ENCODE data around the gene LSM12. TPM values are rescaled to one million over a fixed set of nuclear protein-coding genes. Genes with fewer than 3 reads are reported as not detected.

The LSM12 gene
- total RNA-seq: 23.1 TPM

DNA sequence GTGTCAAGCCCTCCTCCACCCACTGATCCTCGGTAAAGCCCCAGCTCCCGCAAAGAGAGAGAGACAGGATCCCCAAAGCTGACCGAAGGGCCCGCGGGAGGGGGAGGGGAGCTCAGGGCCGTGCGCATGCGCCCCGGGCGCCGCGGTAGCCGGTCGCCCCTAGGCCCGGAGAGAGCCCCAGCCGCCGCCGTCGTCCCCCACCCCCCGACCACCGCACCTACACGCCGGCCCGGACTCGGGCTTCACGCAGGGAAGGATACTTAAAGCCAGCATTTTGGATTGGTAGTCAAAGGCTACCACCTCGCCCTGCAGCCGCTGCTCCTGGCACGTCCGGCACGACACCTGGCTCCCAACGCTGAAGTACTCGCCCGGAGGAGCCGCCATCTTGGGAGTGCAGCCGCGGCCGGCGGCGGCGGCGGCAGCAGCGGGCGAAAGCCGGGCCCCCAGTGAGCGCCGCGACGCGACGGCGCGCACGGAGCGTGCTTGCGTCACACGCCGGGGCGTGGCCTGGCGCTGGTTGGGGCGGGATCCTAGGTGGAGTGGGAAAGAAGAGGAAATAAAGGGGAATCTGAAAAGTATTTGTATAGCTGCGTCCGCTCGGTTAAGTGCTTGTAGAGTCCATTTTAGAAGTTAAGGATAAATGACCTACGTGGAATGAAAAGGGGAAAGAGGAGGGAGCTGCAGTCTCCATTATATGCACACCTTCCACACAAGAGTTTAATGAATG is at the start of gene LSM12:
LSM12 (minus strand) TSS at position 468 of the 727 bp plus-strand sequence; CDS start at position 384, 84 bp downstream.

DNA sequence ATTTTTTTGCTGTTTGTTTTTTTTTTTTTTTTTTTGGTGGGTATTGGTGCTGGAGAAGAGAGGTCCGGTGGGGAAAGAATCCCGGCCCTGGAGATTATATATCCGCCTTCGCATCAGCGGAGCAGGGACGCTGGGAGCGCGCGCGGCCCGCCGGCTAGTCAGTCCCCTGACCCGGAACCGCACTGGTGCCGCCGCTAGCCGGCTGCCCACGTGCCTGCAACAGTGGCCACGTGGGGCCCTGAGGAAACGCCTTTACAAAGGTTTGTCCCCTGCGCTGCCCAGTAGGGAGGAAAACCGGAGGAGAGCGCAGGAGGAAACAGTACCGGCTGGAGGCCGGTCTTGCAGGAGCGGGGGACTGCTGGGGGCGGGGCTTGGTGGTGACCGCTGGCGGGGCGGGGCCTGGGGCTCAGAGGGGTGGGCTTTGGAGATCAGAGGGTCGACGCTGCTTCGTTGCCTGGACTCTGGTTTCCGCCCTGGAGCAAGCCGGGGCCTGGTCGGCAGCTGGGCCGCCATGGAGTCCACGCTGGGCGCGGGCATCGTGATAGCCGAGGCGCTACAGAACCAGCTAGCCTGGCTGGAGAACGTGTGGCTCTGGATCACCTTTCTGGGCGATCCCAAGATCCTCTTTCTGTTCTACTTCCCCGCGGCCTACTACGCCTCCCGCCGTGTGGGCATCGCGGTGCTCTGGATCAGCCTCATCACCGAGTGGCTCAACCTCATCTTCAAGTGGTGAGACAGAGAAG is 4.2 kb upstream of the LSM12 start, which contains the start of gene G6PC3:
G6PC3 (plus strand) TSS at position 281 of the 743 bp plus-strand sequence; CDS start at position 512, 231 bp downstream.

DNA sequence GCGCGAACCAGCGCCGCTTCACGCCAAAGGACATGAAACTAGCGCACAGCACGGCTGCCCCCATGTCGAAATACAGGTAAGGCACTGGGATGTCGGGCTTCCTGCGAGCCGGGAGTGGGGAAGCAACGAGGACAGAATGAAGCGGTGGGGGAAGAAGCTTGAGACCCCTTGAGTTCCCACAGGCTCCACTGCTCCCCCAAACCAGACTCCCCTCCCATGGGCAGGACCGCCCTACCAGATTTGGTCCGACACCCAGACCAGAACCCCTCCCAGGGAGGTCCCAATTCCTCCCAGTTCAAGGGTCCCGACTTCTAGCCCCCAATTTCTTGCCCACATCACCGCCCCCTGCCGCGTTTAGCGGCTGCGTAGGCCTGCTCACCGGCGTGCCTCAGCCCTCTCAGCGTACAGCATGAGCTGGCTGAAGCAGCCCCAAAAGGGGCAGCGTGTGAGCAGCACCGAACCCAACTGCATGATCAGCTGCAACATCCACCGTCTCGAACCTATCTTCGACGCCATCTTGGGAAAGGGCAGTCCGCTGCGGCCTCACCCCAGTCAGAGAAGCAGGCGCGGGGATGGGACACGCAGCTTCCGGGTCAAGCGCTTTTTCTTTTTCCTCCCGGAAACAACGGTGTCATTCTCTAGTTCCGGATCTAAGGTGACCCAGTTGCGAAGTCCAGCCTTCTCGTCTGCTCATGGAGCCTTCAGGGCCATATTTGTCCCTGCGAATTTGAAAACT is 51.9 kb downstream of the LSM12 start, which contains the start of gene TMEM101:
TMEM101 (minus strand) TSS at position 527 of the 736 bp plus-strand sequence; CDS start at position 516, 11 bp downstream.

DNA sequence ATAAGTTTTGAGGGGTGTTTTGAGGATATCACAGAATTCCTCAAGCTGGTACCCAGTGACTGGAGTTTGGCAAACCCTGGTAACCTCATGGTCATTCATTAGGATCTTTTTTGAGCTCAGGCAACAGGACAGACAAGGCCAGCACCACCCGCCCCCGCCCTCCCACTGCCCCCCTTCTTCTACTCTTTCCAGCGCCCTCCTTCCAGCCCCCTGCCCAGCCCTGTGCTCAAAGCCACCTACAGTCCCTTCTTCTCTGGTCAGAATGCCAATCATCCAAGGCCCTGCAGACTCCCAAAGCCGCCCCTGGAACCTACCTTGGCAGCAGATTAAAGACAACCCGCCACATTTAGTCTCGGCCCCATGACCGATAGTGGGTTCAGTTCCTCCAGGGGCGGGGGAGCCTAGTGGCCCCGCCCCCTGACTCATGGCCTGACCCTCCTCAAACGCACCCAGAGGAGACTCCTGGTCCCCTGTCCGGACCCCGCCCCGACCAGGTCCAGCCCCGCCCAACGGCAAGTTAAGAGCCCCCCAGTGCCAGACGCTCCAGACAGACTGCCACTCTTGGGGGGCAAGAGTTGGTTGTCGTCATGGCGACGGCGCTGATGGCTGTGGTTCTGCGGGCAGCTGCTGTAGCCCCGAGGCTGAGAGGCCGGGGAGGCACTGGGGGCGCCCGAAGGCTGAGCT is 62.3 kb downstream of the LSM12 start, which contains the start of gene NAGS:
NAGS (plus strand) TSS at position 546 of the 684 bp plus-strand sequence; CDS start at position 588, 42 bp downstream.

Other genes starting within 250 kb of the LSM12 start
- 21.7 TPM for gene MPP3, start 233.5 kb downstream of the LSM12 start, total RNA-seq
- gene CD300LG, start 219.5 kb downstream of the LSM12 start, total RNA-seq: 0.38 TPM
- gene MPP2, start 159.1 kb downstream of the LSM12 start, total RNA-seq: 24.1 TPM
- gene PPY, start 124.2 kb downstream of the LSM12 start, total RNA-seq: not detected
- not detected for gene PYY, start 112.7 kb downstream of the LSM12 start, total RNA-seq
- gene NAGS, start 62.0 kb downstream of the LSM12 start, total RNA-seq: 0.88 TPM
- 35.7 TPM for gene TMEM101, start 51.7 kb downstream of the LSM12 start, total RNA-seq
- gene G6PC3, start 4.1 kb upstream of the LSM12 start, total RNA-seq: 28.3 TPM
- gene HDAC5, start 57.0 kb upstream of the LSM12 start, total RNA-seq: 117 TPM
- gene HROB, start 75.3 kb upstream of the LSM12 start, total RNA-seq: 2.0 TPM
- 2.4 TPM for gene ASB16, start 104.0 kb upstream of the LSM12 start, total RNA-seq
- 32.6 TPM for gene TMUB2, start 120.3 kb upstream of the LSM12 start, total RNA-seq
- gene ATXN7L3, start 133.2 kb upstream of the LSM12 start, total RNA-seq: 43.7 TPM
- 133 TPM for gene UBTF, start 153.0 kb upstream of the LSM12 start, total RNA-seq
- 23.6 TPM for gene SLC4A1, start 201.5 kb upstream of the LSM12 start, total RNA-seq
- gene RUNDC3A, start 241.9 kb upstream of the LSM12 start, total RNA-seq: 36.4 TPM